Spleen (tissue), 11 donors: ENCODE data around the gene SELENOF. TPM values are rescaled to one million over a fixed set of nuclear protein-coding genes. Genes with fewer than 3 reads are reported as not detected.
"Not testable (repeated sequence)": the region's sequence is repeated elsewhere in the genome, so short reads cannot be mapped to it uniquely, and the experiment has no call there.

Experiments
- DNase-seq: peaks from one replicate; pipeline ENCODE4 v3.0.0-alpha.2; 2020
- H3K27ac ChIP-seq, 8 donors: fragments of 200-600 bp; sonication (generic) in 7 of 8; 1 replicate in 4 of 8; 2 replicates in 4 of 8; pipeline versions ENCODE4 v1.5.0 to v1.8.0; 2016 to 2021; ENCODE audit warnings: inconsistent platforms in 4 of 8, mild to moderate bottlenecking in 4 of 8, moderate library complexity in 1 of 8
- H3K27me3 ChIP-seq, 7 donors: fragments of 200-600 bp; sonication (generic) in 6 of 7; replicated peaks in 1 of 7; 1 replicate in 4 of 7; 2 replicates in 3 of 7; pipeline versions ENCODE4 v1.5.0 to v1.8.0; 2016 to 2021; ENCODE audit warnings: inconsistent platforms in 3 of 7, mild to moderate bottlenecking in 1 of 7
- H3K36me3 ChIP-seq, 6 donors: fragments of 200-600 bp; sonication (generic) in 5 of 6; 1 replicate in 4 of 6; 2 replicates in 2 of 6; pipeline versions ENCODE4 v1.5.0 to v1.8.0; 2016 to 2021; ENCODE audit warnings: inconsistent platforms in 2 of 6
- H3K4me1 ChIP-seq, 6 donors: fragments of 200-600 bp; sonication (generic) in 5 of 6; 1 replicate in 3 of 6; 2 replicates in 3 of 6; pipeline versions ENCODE4 v1.5.0 to v1.8.0; 2016 to 2021; ENCODE audit warnings: inconsistent platforms in 3 of 6
- H3K4me3 ChIP-seq, 8 donors: fragments of 200-600 bp; sonication (generic) in 7 of 8; 1 replicate in 4 of 8; 2 replicates in 4 of 8; pipeline versions ENCODE4 v1.5.0 to v1.8.0; 2016 to 2021; ENCODE audit warnings: inconsistent platforms in 4 of 8, mild to moderate bottlenecking in 4 of 8, moderate library complexity in 2 of 8
- H3K9me3 ChIP-seq, 8 donors: fragments of 200-600 bp; sonication (generic) in 7 of 8; 1 replicate in 4 of 8; 2 replicates in 4 of 8; pipeline versions ENCODE4 v1.5.0 to v1.8.0; 2016 to 2021; ENCODE audit warnings: inconsistent platforms in 4 of 8
- CTCF ChIP-seq, 11 experiments: fragments of 200-600 bp in 7 of 11; fragments of 450-650 bp in 4 of 11; sonication (generic) in 4 of 11; IDR thresholded peaks in 8 of 11; conservative IDR thresholded peaks in 3 of 11; 1 replicate in 7 of 11; 2 replicates in 4 of 11; pipeline versions ENCODE4 v1.4.0 to v1.8.0; 2016 to 2021; ENCODE audit warnings: antibody characterized with exemption in 11 of 11, inconsistent platforms in 4 of 11, mild to moderate bottlenecking in 1 of 11
- POLR2A ChIP-seq, 3 donors: fragments of 450-650 bp; IDR thresholded peaks; one replicate each; pipeline ENCODE4 v1.5.1; 2017; ENCODE audit warnings: antibody characterized with exemption in 3 of 3, mild to moderate bottlenecking in 1 of 3
- POLR2AphosphoS5 ChIP-seq, 3 donors: sonication (generic); formaldehyde crosslinking; IDR thresholded peaks; one replicate each; pipeline ENCODE4 v1.5.1; 2017; ENCODE audit warnings: antibody characterized with exemption in 3 of 3
- WGBS, 5 donors: extraction: QIAGEN DNeasy Blood & Tissue Kit in 3 of 5; methylation state at CpG; one replicate each; pipeline versions ENCODE4 v1.1.5 to v1.1.7; 2013 to 2018; 5-methylcytosine and 5-hydroxymethylcytosine counted together
- intact Hi-C: fragments of 100-400 bp; cut with DNase I; formaldehyde crosslinking; loops from one replicate; pipeline ENCODE4 v1.15.0; 2023; ENCODE audit warnings: low total_unique reads
- polyA plus RNA-seq, 3 donors: library from polyadenylated mRNA; stranded (reverse); fragments of 200-250 nt; gene quantifications; one replicate each; pipeline ENCODE4 v1.2.1, GENCODE V29; 2013
- total RNA-seq, 7 donors: library from RNA; depleted of rRNA in 3 of 7; stranded (reverse); fragments of >200 nt in 3 of 7; fragmentation: NEBNext Ultra II Directional in 4 of 7; extraction: Animal tissue kit (Norgen Biotek cat#: 25700) in 4 of 7; gene quantifications; one replicate each; pipeline versions ENCODE4 v1.1.0 to v1.2.1, GENCODE V29; 2016 to 2021
- donor health status: healthy with polysubstance abuse.
- donor health status: DM: no; HTN: no; CAD: no; lungs with moderate emphysema.
- donor health status: DM: no; HTN: no; CAD: no.
- donor health status: Bipolar disorder and iron deficiency.
- donor health status: healthy.
- donor health status: DM: no; HTN: no; CAD: no.
- donor health status: DM: yes; HTN: yes; CAD: no.

Gene SELENOF
- total and polyA plus RNA-seq, 10 donors: 106 to 197 (median 173) TPM

- peaks cover 0 to 36% (median 3%) of the 10 kb centered on the region in 6 donors for H3K36me3 ChIP-seq
- DNase-seq: no peak
- peak overlapping the region in 7 of 8 donors; percentile 85 to 94 (median 92) for H3K4me3 ChIP-seq
- intact Hi-C loops: no loop called here
- H3K27me3 ChIP-seq: no peaks in the 10 kb centered on the region
- H3K9me3 ChIP-seq: no peaks in the 10 kb centered on the region
- H3K27ac ChIP-seq: peak overlapping the region in 5 of 8 donors; percentile 94 to 95 (median 95)
- peaks cover 23 to 82% (median 67%) of the 10 kb centered on the region in 6 donors for H3K4me1 ChIP-seq
- TF ChIP-seq POLR2AphosphoS5 (IDR thresholded peaks at IDR 0.05): no peak
- TF ChIP-seq CTCF (IDR thresholded peaks at IDR 0.05 in 8 of 11, conservative IDR thresholded peaks at IDR 0.05 in 3 of 11): no peak
- TF ChIP-seq POLR2A (IDR thresholded peaks at IDR 0.05): no peak
- 46 to 70% (median 59%) methylated on average over 6 of the region's 6 CpGs for WGBS, 5 donors
Observed at GRCh38 chr1:86912281-86912900, 1.5 kb downstream of the SELENOF start.

- H3K36me3 ChIP-seq: peaks cover 0 to 63% (median 11%) of the 10 kb centered on the region in 6 donors
- DNase-seq: no peak
- H3K27me3 ChIP-seq: no peaks in the 10 kb centered on the region
- TF ChIP-seq POLR2AphosphoS5 (IDR thresholded peaks at IDR 0.05) (no peak), POLR2A (IDR thresholded peaks at IDR 0.05) (no peak), CTCF (IDR thresholded peaks at IDR 0.05 in 8 of 11, conservative IDR thresholded peaks at IDR 0.05 in 3 of 11) (no peak)
- H3K4me1 ChIP-seq: peaks cover 3 to 89% (median 63%) of the 10 kb centered on the region in 6 donors
- H3K9me3 ChIP-seq: no peaks in the 10 kb centered on the region
- no peak overlapping the region for H3K27ac ChIP-seq
- intact Hi-C loops: no loop called here
- 17 to 44% (median 41%) methylated on average over 2 of the region's 2 CpGs for WGBS, 5 donors
- H3K4me3 ChIP-seq: no peak overlapping the region
Observed at GRCh38 chr1:86906419-86906818, 7.5 kb downstream of the SELENOF start.

GRCh38 chr1:86905875-86906274, 8.1 kb downstream of the SELENOF start:
- 0 to 91% (median 52%) methylated on average over 1 of the region's 1 CpG for WGBS, 5 donors
- Histone ChIP-seq H3K9me3 (no peaks in the 10 kb centered on the region), H3K4me1 (peaks cover 3 to 84% (median 57%) of the 10 kb centered on the region in 6 donors), H3K36me3 (peaks cover 0 to 65% (median 13%) of the 10 kb centered on the region in 6 donors), H3K4me3 (no peak overlapping the region), H3K27ac (no peak overlapping the region), H3K27me3 (no peaks in the 10 kb centered on the region)
- intact Hi-C loops: no loop called here
- TF ChIP-seq CTCF (IDR thresholded peaks at IDR 0.05 in 8 of 11, conservative IDR thresholded peaks at IDR 0.05 in 3 of 11) (no peak), POLR2AphosphoS5 (IDR thresholded peaks at IDR 0.05) (no peak)
- DNase-seq: no peak

- DNase-seq: peak; percentile 48
- 90 to 100% (median 98%) methylated on average over 4 to 28 of the region's 33 CpGs; no CpG with 5 or more reads in 2 of the 5 donors for WGBS, 5 donors
- intact Hi-C loops: not testable (repeated sequence)
Observed at GRCh38 chr1:86899401-86899800, 14.5 kb downstream of the SELENOF start.

More at GRCh38 chr1:86899401-86899800, 14.5 kb downstream of the SELENOF start:
- H3K9me3 ChIP-seq, H3K4me3 ChIP-seq, H3K27ac ChIP-seq, H3K27me3 ChIP-seq: not testable (repeated sequence)
- H3K36me3 ChIP-seq: peaks cover 0 to 78% (median 16%) of the 10 kb centered on the region in 6 donors
- H3K4me1 ChIP-seq: peaks cover 0 to 32% (median 13%) of the 10 kb centered on the region in 6 donors
